NCI-H345 (cell line): ENCODE data around the gene ARHGEF18.

Experiments used
- DNase-seq: peaks from one replicate; lab custom pipeline; 2025; lab: John Stamatoyannopoulos, UW

The ARHGEF18 gene

DNA sequence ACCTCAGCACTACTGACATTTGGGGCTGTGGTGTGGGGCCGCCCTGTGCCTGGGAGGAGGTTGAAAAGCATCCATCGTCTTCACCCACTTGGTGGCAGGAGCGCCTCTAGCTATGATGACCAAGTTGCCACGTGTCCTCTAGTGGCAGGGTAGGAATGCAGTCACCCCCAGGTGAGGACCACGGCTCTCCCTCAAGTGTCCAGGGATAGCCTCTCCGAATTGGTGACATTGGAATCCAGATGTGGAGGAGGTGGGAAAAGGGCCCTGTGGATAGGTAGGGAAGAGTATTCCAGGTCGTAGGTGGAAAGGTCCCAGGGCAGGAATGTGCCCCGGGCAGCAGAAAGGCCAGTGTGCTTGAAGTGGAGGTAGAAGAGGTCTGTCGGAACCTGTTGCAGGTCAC is 37.6 kb downstream of the ARHGEF18 start:
- no peak for DNase-seq

- no peak for DNase-seq
These were observed 38.0 kb downstream of the ARHGEF18 start for GRCh38 chr19:7386769-7387168.

GRCh38 chr19:7391218-7391670 is 42.5 kb downstream of the ARHGEF18 start:
- no peak for DNase-seq

GRCh38 chr19:7393459-7393858 is 44.7 kb downstream of the ARHGEF18 start:
- no peak for DNase-seq

DNA sequence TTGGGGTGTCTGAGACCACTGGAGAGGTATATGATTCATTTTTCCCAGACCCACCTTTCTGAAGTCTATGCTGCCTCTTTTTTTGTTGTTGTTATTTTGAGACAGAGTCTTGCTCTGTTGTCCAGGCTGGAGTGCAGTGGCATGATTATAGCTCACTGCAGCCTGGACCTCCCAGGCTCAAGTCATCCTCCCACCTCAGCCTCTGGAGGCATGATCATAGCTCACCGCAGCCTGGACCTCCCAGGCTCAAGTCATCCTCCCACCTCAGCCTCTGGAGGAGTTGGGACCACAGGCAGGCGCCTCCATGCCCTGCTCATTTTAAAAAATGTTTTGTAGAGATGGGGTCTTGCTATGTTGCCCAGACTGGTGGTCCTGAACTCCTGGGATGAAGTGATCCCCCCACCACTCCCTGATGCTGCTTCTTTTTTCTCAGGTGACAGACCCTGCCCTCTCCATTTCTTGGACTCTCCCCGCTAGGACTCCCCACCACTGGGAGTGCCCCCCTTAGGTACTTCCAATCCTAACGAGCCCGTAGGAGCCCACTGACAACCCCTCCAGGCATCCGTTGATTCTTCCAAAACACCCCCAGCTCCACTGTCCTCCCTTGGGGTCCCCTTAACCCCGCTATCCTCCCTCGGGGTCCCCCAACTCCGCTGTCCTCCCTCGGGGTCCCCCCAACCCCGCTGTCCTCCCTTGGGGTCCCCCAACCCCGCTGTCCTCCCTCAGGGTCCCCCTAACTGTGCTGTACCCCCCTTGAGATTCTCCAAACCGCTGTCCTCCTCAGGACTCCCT is 45.4 kb downstream of the ARHGEF18 start:
- DNase-seq: no peak

- DNase-seq: peak; percentile 81
These were observed 46.1 kb downstream of the ARHGEF18 start for GRCh38 chr19:7394731-7395359.

DNA sequence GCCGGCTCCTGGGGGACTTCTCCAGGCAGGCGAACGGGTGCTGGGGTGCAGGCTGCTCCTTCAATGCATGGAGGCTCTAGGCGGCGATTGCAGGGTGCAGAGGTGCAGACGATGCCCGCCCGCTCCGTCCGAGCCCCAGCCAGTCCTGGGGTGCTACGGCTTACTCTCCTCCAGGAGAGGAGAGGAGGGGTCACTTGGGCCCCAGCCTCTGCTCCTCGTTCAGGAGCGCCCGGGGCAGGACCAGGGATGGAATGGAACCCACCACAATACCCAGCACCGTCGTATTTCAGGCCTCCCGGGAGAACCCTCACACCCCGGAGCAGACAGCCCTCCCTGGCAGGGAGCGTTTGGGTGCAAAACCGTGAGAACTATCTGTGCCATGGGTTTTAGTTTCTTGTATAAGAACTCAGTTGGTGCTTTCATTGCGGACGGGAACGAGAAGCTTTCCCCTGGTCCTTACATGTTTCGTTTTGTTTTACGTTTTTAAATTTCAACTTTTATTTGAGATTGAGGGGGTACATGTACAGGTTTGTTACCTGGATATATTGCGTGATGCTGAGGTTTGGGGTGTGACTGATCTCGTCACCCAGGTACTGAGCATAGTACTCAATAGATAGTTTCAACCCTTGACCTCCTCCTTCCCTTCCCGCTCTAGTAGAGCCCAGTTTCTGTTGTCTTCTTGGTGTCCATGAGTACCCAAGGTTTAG is 46.8 kb downstream of the ARHGEF18 start:
- no peak for DNase-seq

- DNase-seq: no peak
These were observed 49.0 kb downstream of the ARHGEF18 start for GRCh38 chr19:7397687-7398086.
